DOHH2 (cell line): Measurements from ENCODE around the gene RIN2.

Experiments used
- H3F3A ChIP-seq: fragments of 200-600 bp; sonication (generic), shearing (Covaris generic); 2 replicates; pipeline ENCODE4 v1.6.0; 2016; ENCODE audit warnings: antibody characterized with exemption, mild to moderate bottlenecking; ENCODE audit not compliant: control insufficient read depth, insufficient read depth
- H3K27ac ChIP-seq: fragments of 200-600 bp; sonication (generic); 2 replicates; pipeline ENCODE4 v1.5.1; 2014; ENCODE audit warnings: low read depth, mild to moderate bottlenecking, low read length, moderate library complexity
- H3K27me3 ChIP-seq: fragments of 200-600 bp; sonication (generic); 2 replicates; pipeline ENCODE4 v1.6.1; 2014; ENCODE audit warnings: mild to moderate bottlenecking, low read length, mixed read lengths; ENCODE audit not compliant: control insufficient read depth
- H3K36me3 ChIP-seq: fragments of 200-600 bp; sonication (generic); 2 replicates; pipeline ENCODE4 v1.6.1; 2014; ENCODE audit warnings: mild to moderate bottlenecking, low read length, moderate library complexity, mixed read lengths; ENCODE audit not compliant: control insufficient read depth
- H3K4me1 ChIP-seq: fragments of 200-600 bp; sonication (generic); 2 replicates; pipeline ENCODE4 v1.6.1; 2014; ENCODE audit warnings: mild to moderate bottlenecking, low read length, mixed read lengths; ENCODE audit not compliant: control insufficient read depth
- H3K4me2 ChIP-seq: fragments of 200-600 bp; sonication (generic); 2 replicates; pipeline ENCODE4 v1.6.0; 2014; ENCODE audit warnings: mild to moderate bottlenecking, low read length, moderate library complexity
- H3K4me3 ChIP-seq: fragments of 200-600 bp; sonication (generic); 2 replicates; pipeline ENCODE4 v1.5.1; 2014; ENCODE audit warnings: mild to moderate bottlenecking, low read length, mixed read lengths
- H3K79me2 ChIP-seq: fragments of 200-600 bp; sonication (generic); 2 replicates; pipeline ENCODE4 v1.6.1; 2014; ENCODE audit warnings: mild to moderate bottlenecking, low read length, mixed read lengths; ENCODE audit not compliant: control insufficient read depth
- H3K9me2 ChIP-seq: fragments of 200-600 bp; sonication (generic); replicated peaks from 2 replicates; pipeline ENCODE4 v1.6.1; 2014; ENCODE audit warnings: mild to moderate bottlenecking, low read length, mixed read lengths; ENCODE audit not compliant: control insufficient read depth
- H3K9me3 ChIP-seq: fragments of 200-600 bp; sonication (generic); 2 replicates; pipeline ENCODE4 v1.6.1; 2014; ENCODE audit warnings: antibody characterized with exemption, low read length, mixed read lengths; ENCODE audit not compliant: control insufficient read depth, insufficient read depth
- H4K20me1 ChIP-seq: fragments of 200-600 bp; sonication (generic); 2 replicates; pipeline ENCODE4 v1.6.0; 2014; ENCODE audit warnings: low read depth, mild to moderate bottlenecking, antibody characterized with exemption, low read length, moderate library complexity; ENCODE audit not compliant: control insufficient read depth, insufficient read depth
- EZH2phosphoT487 ChIP-seq: fragments of 200-600 bp; sonication (generic); IDR thresholded peaks from 2 replicates; pipeline ENCODE4 v1.6.1; 2017; ENCODE audit warnings: borderline replicate concordance, mild to moderate bottlenecking, antibody characterized with exemption, low read length, moderate library complexity, mixed read lengths
- TF ChIP-seq, protein P1 (sequence below): fragments of 200-600 bp; sonication (generic); IDR thresholded peaks from one replicate; pipeline ENCODE4 v1.5.1; 2014; ENCODE audit warnings: antibody characterized with exemption, mild to moderate bottlenecking, low read depth, low read length; ENCODE audit not compliant: poor library complexity, severe bottlenecking

The RIN2 gene

DNA sequence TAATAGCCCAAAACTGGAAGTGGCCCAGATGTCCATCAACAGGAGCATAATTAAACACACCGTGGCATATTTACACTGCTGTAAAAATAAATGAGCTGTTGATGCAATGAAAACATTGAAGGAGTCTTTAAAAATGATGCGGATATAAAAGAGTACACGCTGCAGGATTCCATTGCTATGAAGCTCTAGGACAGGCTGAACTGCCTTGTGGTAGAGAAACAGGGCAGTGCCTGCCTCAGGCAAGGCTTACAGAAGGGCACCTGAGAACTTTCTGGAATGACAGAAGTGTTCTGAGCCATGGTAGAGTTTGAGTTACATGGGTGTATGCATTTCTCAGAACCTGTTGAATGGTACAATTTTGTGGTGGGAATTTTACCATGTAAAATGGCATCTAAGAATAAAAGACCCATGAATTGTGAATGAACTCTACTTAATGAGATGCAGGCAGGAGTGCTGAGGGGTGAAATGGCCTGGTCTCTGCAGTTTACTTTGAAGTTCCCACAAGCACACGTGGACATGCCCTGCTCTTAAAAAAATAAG, 45.3 kb upstream of the RIN2 start:
- Histone ChIP-seq H3F3A (no peaks in the 10 kb centered on the region), H3K4me2 (no peak overlapping the region), H3K27me3 (no peaks in the 10 kb centered on the region), H3K36me3 (no peaks in the 10 kb centered on the region), H3K4me1 (no peaks in the 10 kb centered on the region), H3K9me3 (peaks cover 4% of the 10 kb centered on the region; the same call in 1 of the 2 replicates), H4K20me1 (no peaks in the 10 kb centered on the region), H3K9me2 (no peaks in the 10 kb centered on the region), H3K27ac (no peak overlapping the region), H3K4me3 (no peak overlapping the region), H3K79me2 (no peaks in the 10 kb centered on the region)
- TF ChIP-seq, protein P1, sequence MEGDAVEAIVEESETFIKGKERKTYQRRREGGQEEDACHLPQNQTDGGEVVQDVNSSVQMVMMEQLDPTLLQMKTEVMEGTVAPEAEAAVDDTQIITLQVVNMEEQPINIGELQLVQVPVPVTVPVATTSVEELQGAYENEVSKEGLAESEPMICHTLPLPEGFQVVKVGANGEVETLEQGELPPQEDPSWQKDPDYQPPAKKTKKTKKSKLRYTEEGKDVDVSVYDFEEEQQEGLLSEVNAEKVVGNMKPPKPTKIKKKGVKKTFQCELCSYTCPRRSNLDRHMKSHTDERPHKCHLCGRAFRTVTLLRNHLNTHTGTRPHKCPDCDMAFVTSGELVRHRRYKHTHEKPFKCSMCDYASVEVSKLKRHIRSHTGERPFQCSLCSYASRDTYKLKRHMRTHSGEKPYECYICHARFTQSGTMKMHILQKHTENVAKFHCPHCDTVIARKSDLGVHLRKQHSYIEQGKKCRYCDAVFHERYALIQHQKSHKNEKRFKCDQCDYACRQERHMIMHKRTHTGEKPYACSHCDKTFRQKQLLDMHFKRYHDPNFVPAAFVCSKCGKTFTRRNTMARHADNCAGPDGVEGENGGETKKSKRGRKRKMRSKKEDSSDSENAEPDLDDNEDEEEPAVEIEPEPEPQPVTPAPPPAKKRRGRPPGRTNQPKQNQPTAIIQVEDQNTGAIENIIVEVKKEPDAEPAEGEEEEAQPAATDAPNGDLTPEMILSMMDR = no peak

DNA sequence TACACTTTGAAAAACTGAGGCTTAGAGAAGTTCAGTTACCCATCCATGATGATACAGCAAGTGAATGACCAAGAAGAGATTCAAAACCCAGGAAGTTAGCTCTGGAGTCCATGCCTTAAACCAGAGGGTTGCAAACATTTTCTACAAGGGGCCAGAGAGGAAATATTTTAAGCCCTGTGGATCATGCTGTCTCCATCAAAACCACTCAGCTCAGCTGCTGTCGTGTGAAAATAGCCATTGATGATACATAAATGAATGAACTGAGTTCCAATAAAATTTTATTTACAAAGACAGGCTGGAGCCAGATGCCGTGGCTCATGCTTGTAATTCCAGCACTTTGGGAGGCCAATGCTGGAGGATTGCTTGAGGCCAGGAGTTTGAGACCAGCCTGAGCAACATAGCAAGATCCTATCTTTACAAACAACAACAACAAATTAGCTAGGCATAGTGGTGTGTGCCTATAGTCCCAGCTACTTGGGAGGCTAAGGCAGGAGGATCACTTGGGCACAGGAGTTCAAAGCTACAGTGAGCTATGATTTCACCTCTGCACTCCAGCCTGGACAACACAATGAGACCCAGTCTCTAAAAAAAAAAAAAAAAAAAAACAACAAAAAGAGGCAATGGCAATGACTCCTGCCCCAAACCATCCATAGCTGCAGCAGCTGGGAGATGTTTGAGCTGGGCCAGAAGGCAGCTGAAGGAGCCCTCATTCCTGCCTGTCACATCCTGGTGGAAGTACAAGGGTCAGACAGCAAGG, 44.1 kb upstream of the RIN2 start:
- no peak overlapping the region for H3K27ac ChIP-seq
- no peak for TF ChIP-seq EZH2phosphoT487
- TF ChIP-seq, protein P1 = no peak
- no peaks in the 10 kb centered on the region for H3K9me2 ChIP-seq
- H3K4me2 ChIP-seq = no peak overlapping the region
- H3K4me1 ChIP-seq = no peaks in the 10 kb centered on the region
- no peaks in the 10 kb centered on the region for H4K20me1 ChIP-seq
- H3K79me2 ChIP-seq = no peaks in the 10 kb centered on the region
- H3K4me3 ChIP-seq = no peak overlapping the region
- no peaks in the 10 kb centered on the region for H3K36me3 ChIP-seq
- no peaks in the 10 kb centered on the region for H3K27me3 ChIP-seq
- peaks cover 4% of the 10 kb centered on the region; the same call in 1 of the 2 replicates for H3K9me3 ChIP-seq
- no peaks in the 10 kb centered on the region for H3F3A ChIP-seq

DNA sequence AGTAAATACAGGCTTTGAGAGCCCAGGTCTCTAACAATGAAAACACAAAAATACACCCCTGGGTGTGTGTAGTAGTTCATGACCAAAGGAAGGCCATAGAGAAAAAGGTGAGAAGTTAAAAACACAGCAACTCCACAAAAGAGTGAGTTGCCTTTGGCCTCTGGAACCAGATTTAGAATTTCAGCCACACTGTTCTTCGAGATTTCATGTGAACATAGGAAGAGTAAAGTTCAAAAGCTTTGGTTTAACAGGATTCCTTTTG, 43.5 kb upstream of the RIN2 start:
- H3K9me3 ChIP-seq = peaks cover 4% of the 10 kb centered on the region; the same call in 1 of the 2 replicates
- H3F3A ChIP-seq = no peaks in the 10 kb centered on the region
- no peak overlapping the region for H3K27ac ChIP-seq
- no peaks in the 10 kb centered on the region for H3K79me2 ChIP-seq
- no peaks in the 10 kb centered on the region for H3K9me2 ChIP-seq
- no peaks in the 10 kb centered on the region for H4K20me1 ChIP-seq
- TF ChIP-seq, protein P1 = no peak
- no peak for TF ChIP-seq EZH2phosphoT487
- no peak overlapping the region for H3K4me3 ChIP-seq
- no peaks in the 10 kb centered on the region for H3K27me3 ChIP-seq
- no peaks in the 10 kb centered on the region for H3K36me3 ChIP-seq
- H3K4me2 ChIP-seq = no peak overlapping the region
- H3K4me1 ChIP-seq = no peaks in the 10 kb centered on the region
